ENCODE measurements around the gene GMDS.

The GMDS gene

GRCh38 chr6:1724616-1725015 is 520.8 kb downstream of the GMDS start:
- Histone ChIP-seq H3K4me1 (ENCODE audit: insufficient read depth, low read length) (no peaks in the 10 kb centered on the region), H3K27ac (ENCODE audit: low read length) (no peak overlapping the region), H2AFZ (ENCODE audit: low read depth, low read length) (no peak overlapping the region), H3K4me3 (ENCODE audit: low read depth in 1 of 2, low read length in 2 of 2) (no peak overlapping the region), H3K27me3 (ENCODE audit: insufficient read depth, low read length, poor library complexity) (no peaks in the 10 kb centered on the region), H3K9me3 (ENCODE audit: insufficient read depth, low read length, severe bottlenecking) (no peaks in the 10 kb centered on the region), H3K9ac (ENCODE audit: low read depth, low read length) (no peak overlapping the region), H3K36me3 (ENCODE audit: insufficient read depth, low read length) (peaks cover 9% of the 10 kb centered on the region; the same call in 1 of the 2 replicates), H3K4me2 (ENCODE audit: insufficient read depth, low read length) (no peak overlapping the region), H3K79me2 (ENCODE audit: insufficient read depth, low read length) (no peaks in the 10 kb centered on the region), H4K20me1 (ENCODE audit: insufficient read depth, low read length) (no peaks in the 10 kb centered on the region)
- no peak for DNase-seq
- ATAC-seq (ENCODE audit: insufficient read depth, low read depth) = no peak
- TF ChIP-seq CTCF (IDR thresholded peaks at IDR 0.05; ENCODE audit: borderline replicate concordance, extremely low read depth, low read length, poor library complexity, severe bottlenecking) (no peak), EZH2 (IDR thresholded peaks at IDR 0.05; ENCODE audit: borderline replicate concordance, low read depth, low read length, severe bottlenecking) (no peak)

- Histone ChIP-seq H3K9me3 (ENCODE audit: insufficient read depth, low read length, severe bottlenecking) (no peaks in the 10 kb centered on the region), H3K9ac (ENCODE audit: low read depth, low read length) (no peak overlapping the region), H3K4me3 (ENCODE audit: low read depth in 1 of 2, low read length in 2 of 2) (no peak overlapping the region), H2AFZ (ENCODE audit: low read depth, low read length) (no peak overlapping the region), H3K36me3 (ENCODE audit: insufficient read depth, low read length) (peaks cover 9% of the 10 kb centered on the region; the same call in 1 of the 2 replicates), H4K20me1 (ENCODE audit: insufficient read depth, low read length) (no peaks in the 10 kb centered on the region), H3K79me2 (ENCODE audit: insufficient read depth, low read length) (no peaks in the 10 kb centered on the region), H3K4me2 (ENCODE audit: insufficient read depth, low read length) (no peak overlapping the region), H3K27ac (ENCODE audit: low read length) (no peak overlapping the region), H3K27me3 (ENCODE audit: insufficient read depth, low read length, poor library complexity) (no peaks in the 10 kb centered on the region), H3K4me1 (ENCODE audit: insufficient read depth, low read length) (no peaks in the 10 kb centered on the region)
- no peak for DNase-seq
- TF ChIP-seq EZH2 (IDR thresholded peaks at IDR 0.05; ENCODE audit: borderline replicate concordance, low read depth, low read length, severe bottlenecking) (no peak), CTCF (IDR thresholded peaks at IDR 0.05; ENCODE audit: borderline replicate concordance, extremely low read depth, low read length, poor library complexity, severe bottlenecking) (no peak)
- no peak for ATAC-seq (ENCODE audit: insufficient read depth, low read depth)
Measured at GRCh38 chr6:1724124-1724523, 521.3 kb downstream of the GMDS start.

GRCh38 chr6:1722801-1723200 is 522.6 kb downstream of the GMDS start:
- TF ChIP-seq EZH2 (IDR thresholded peaks at IDR 0.05; ENCODE audit: borderline replicate concordance, low read depth, low read length, severe bottlenecking) = no peak
- TF ChIP-seq CTCF (IDR thresholded peaks at IDR 0.05; ENCODE audit: borderline replicate concordance, extremely low read depth, low read length, poor library complexity, severe bottlenecking) = no peak
- ATAC-seq (ENCODE audit: insufficient read depth, low read depth) (no peak), DNase-seq (no peak)
- H3K79me2 ChIP-seq (ENCODE audit: insufficient read depth, low read length) = no peaks in the 10 kb centered on the region
- H4K20me1 ChIP-seq (ENCODE audit: insufficient read depth, low read length) = no peaks in the 10 kb centered on the region
- H3K27me3 ChIP-seq (ENCODE audit: insufficient read depth, low read length, poor library complexity) = no peaks in the 10 kb centered on the region
- no peak overlapping the region for H3K27ac ChIP-seq (ENCODE audit: low read length)
- no peak overlapping the region for H3K4me2 ChIP-seq (ENCODE audit: insufficient read depth, low read length)
- H3K9me3 ChIP-seq (ENCODE audit: insufficient read depth, low read length, severe bottlenecking) = no peaks in the 10 kb centered on the region
- H3K36me3 ChIP-seq (ENCODE audit: insufficient read depth, low read length) = peaks cover 9% of the 10 kb centered on the region; the same call in 1 of the 2 replicates
- H3K4me1 ChIP-seq (ENCODE audit: insufficient read depth, low read length) = no peaks in the 10 kb centered on the region
- H3K9ac ChIP-seq (ENCODE audit: low read depth, low read length) = no peak overlapping the region
- no peak overlapping the region for H2AFZ ChIP-seq (ENCODE audit: low read depth, low read length)
- no peak overlapping the region for H3K4me3 ChIP-seq (ENCODE audit: low read depth in 1 of 2, low read length in 2 of 2)

All from DND-41 (cell line).